Measurements from ENCODE around the gene CLIC5.

Gene CLIC5

GRCh38 chr6:45855642-45856394 lies 159.8 kb downstream of the CLIC5 start:
- DNase-seq (ENCODE audit: extremely low read depth in 1 of 2, low read depth in 1 of 2) = no peak

GRCh38 chr6:45854149-45854742 lies 161.4 kb downstream of the CLIC5 start:
- no peak for DNase-seq (ENCODE audit: extremely low read depth in 1 of 2, low read depth in 1 of 2)

- no peak for DNase-seq (ENCODE audit: extremely low read depth in 1 of 2, low read depth in 1 of 2)
Measured at GRCh38 chr6:45851034-45851400, 164.6 kb downstream of the CLIC5 start.

- DNase-seq (ENCODE audit: extremely low read depth in 1 of 2, low read depth in 1 of 2) = no peak
Measured at GRCh38 chr6:45850378-45851033, 165.2 kb downstream of the CLIC5 start.

DNA sequence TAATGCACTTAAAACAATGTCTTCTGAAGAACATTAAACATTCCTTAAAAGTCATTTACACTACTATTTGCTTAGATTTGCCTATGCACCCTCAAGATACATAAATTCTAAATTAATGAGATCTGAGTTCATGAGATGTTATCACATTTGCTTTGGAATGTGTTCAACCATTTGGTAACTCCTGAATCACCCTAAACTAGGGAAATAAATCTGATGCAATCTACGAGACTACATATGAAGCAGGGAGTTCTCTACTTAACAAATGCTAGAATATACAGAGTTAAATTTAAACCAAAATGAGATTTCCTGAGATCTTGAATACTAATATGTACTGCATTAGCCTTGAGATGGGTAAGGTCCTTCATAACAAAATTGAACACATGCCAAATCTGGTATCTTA lies 170.1 kb downstream of the CLIC5 start:
- DNase-seq (ENCODE audit: extremely low read depth in 1 of 2, low read depth in 1 of 2) = no peak

DNA sequence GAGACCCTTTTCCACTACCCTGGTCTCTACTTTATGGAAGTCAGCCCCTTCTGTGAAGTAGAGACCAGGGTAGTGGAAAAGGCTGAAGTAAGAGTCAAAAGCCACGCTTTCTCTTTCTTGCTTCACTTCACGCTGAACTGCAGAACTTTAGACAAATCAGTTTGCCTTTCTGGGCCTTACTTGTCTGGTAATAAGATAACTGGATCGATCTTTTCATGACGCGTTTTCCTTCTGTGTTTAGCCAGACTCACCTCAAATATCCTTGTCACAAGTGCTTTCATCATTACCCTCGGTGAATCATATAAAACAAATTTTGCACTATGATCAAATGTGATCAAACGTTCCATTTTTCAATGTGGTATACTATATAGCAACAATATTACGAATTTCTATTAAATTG lies 170.7 kb downstream of the CLIC5 start:
- DNase-seq (ENCODE audit: extremely low read depth in 1 of 2, low read depth in 1 of 2) = no peak

GRCh38 chr6:45843848-45844521 lies 171.7 kb downstream of the CLIC5 start:
- DNase-seq (ENCODE audit: extremely low read depth in 1 of 2, low read depth in 1 of 2) = no peak

GRCh38 chr6:45841062-45841461 lies 174.6 kb downstream of the CLIC5 start:
- DNase-seq (ENCODE audit: extremely low read depth in 1 of 2, low read depth in 1 of 2) = no peak

DNA sequence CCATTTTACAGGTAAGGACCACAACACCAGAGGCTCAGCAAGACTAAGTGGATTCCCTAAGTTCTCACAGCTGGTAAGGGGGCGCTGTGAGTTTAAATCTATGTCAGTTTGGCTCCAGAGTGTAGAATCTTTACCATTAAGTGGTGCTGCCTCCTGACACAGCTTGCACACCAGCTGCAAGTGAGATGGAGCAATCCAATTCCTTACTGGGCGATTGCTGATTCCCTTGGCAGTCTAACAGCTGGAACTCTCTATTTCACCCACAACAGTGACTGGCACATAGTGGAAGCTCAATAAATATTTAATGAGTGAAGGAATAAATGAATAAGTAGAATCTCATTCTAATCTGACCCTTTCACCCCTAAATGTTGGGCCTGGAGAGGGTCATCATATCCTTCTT lies 176.7 kb downstream of the CLIC5 start:
- DNase-seq (ENCODE audit: extremely low read depth in 1 of 2, low read depth in 1 of 2) = no peak

GRCh38 chr6:45838451-45838850 lies 177.2 kb downstream of the CLIC5 start:
- DNase-seq (ENCODE audit: extremely low read depth in 1 of 2, low read depth in 1 of 2) = no peak

DNA sequence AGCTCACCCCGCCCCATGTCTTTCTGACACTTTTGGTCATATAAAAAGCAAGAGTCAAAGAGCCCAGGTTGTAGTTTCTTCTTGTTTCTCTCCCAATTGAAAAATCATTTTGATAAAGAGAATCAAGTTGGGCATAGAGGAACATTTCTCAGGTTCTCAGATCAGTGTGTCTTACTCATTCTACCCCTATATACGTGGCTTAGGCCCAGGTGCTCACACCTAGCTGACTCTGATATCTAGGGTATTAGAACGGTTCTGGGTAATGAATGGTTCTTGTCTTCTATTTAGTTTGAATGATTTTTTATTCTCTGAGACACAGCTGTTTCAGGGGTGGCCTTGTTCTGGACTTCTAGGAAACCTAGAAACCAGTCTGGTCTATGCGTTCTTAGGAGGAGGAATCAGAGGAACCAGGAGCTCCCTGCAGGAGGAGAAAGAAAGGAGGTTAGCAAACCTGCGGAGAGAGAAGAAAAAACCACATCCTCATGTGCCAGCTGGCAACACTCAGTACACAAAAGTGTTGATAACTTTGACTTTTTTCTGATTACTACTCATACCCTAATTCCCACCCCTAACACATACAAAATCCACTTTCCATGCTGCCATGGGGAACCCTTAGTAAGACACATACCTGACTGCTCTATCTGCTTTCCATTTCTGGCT lies 178.0 kb downstream of the CLIC5 start:
- no peak for DNase-seq (ENCODE audit: extremely low read depth in 1 of 2, low read depth in 1 of 2)

DNA sequence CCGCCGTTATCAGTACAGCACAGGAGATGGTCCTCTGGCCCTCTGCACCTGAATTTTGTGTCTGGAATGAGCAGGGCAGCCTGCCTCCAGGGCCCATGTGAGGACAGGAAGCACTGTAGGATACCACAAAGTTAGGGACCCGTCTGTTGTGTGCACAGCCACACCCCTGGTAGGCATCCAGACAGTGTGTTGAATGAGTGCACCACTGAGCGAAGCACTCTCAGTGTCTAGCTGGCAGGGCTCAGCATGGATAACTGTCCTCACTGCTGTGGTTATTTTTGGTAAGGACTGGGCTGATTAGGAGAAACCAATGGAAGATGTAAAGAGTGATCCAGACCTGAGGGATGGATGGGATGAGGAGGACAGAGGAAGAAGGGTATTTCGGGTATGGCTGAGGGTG lies 178.7 kb downstream of the CLIC5 start:
- DNase-seq (ENCODE audit: extremely low read depth in 1 of 2, low read depth in 1 of 2) = no peak

DNA sequence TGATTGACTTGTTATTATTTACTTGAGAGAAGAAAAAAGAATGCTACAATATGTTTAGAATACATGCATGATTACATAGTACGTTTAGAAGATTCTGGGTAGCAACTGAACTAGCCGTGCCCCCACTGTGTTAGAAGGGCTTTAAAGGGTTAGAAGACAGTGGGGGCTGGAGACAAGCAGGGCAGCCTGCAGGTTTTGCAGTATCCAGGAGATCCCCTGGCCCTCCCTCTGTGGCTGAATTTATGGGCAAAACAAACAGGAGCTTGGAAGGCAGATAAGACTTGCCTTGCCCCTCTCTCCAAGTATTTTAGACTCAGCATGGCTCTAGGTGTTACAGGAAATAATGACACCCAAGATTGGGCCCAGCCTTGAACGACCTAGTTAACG lies 179.2 kb downstream of the CLIC5 start:
- no peak for DNase-seq (ENCODE audit: extremely low read depth in 1 of 2, low read depth in 1 of 2)

- DNase-seq (ENCODE audit: extremely low read depth in 1 of 2, low read depth in 1 of 2) = no peak
Measured at GRCh38 chr6:45835721-45836437, 179.8 kb downstream of the CLIC5 start.

DNA sequence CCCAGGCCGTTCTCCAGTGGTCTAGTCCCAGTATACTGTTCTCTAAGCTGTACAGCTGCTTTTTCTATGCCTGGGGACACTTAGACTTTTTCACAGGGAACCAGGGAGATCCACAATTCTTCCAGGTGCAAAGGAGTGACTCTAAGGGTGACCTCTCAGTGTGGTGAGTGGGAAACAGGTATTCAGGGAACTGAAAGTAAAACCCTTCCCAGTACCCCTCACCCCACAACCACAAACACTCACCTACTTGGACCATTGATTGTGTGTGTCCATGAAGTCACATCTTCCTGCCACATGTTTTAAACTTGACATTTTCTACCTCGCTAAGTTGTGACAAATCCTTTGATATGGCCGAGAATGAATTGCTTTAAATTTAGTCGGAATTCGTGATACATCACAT lies 183.6 kb downstream of the CLIC5 start:
- no peak for DNase-seq (ENCODE audit: extremely low read depth in 1 of 2, low read depth in 1 of 2)

Data from stimulated activated CD8-positive, alpha-beta memory T cell treated with anti-CD3 and anti-CD28 coated beads, Interleukin-7, amount 100 ng/mL, for 48 hours (primary cell).